ENCODE results near the gene SERTAD4. TPM values are rescaled to one million over a fixed set of nuclear protein-coding genes. Genes with fewer than 3 reads are reported as not detected.

SERTAD4 gene
- total RNA-seq, 1 experiment from 2014 or later = 3.9 TPM

DNA sequence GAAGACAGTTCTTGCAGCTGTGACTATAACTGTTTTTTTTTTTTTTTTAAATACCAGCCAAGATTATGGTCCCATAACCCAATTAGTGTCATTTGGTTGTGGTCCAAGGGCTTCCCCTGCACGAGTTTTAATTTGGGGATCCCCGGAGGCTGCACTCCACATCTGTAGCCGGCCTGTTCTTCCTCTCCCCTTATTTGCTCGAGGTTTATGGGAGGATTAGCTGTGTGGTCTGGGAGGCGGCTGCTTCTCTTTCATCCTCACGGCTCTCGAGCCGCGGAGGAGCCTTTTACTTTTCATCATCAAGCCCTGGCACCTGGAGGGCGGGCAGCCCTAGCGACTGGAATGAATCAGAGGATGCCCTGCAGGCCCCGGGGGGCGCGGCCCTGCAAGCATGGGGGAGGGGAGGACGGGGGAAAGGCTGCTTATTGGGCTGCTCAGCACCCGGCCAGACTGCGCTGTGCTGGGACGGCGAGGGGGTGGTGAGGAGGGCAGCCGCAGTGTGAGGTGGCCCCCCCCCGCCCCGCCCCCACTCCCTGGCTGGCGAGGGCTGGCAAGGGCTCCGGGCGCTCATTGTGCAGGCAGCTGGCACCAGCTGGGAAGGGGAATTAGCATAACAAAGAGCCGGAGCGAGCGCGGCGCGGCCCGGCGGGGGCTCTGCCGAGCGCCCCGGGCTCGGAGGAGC lies 18.5 kb downstream of the SERTAD4 start:
- Histone ChIP-seq H3K27me3 (ENCODE audit: insufficient read depth, low read length) (no peaks in the 10 kb centered on the region), H2AK5ac (ENCODE audit: insufficient read length, low read length) (no peak overlapping the region), H3K4ac (ENCODE audit: low read depth, low read length) (no peak overlapping the region), H2BK5ac (ENCODE audit: insufficient read length, low read length) (no peak overlapping the region), H3K79me2 (ENCODE audit: insufficient read depth, low read length) (no peaks in the 10 kb centered on the region), H3K56ac (ENCODE audit: insufficient read length, low read depth, low read length) (no peak overlapping the region), H3K27ac (ENCODE audit: insufficient read length, low read depth, low read length) (no peak overlapping the region), H3T11ph (ENCODE audit: low read length) (no peak overlapping the region), H2BK15ac (ENCODE audit: low read depth, low read length) (no peak overlapping the region), H2BK20ac (ENCODE audit: low read depth, low read length, poor library complexity, severe bottlenecking) (no peak overlapping the region), H4K8ac (replicated peaks; ENCODE audit: insufficient read length, low read depth, low read length) (no peak overlapping the region), H2BK120ac (ENCODE audit: low read depth, low read length, poor library complexity, severe bottlenecking) (no peak overlapping the region), H3K23ac (ENCODE audit: insufficient read length, low read depth, low read length) (no peak overlapping the region), H3K4me1 (ENCODE audit: insufficient read depth, low read length) (peaks cover 4% of the 10 kb centered on the region; the same call in 1 of the 2 replicates), H3K18ac (ENCODE audit: insufficient read length, low read depth, low read length) (no peak overlapping the region), H4K20me1 (ENCODE audit: control insufficient read depth, insufficient read depth, insufficient read length) (no peaks in the 10 kb centered on the region), H3K9me3 (ENCODE audit: control insufficient read depth, low read depth, low read length) (no peaks in the 10 kb centered on the region), H3K23me2 (ENCODE audit: insufficient read length, low read depth, low read length, poor library complexity, severe bottlenecking) (peaks cover 26% of the 10 kb centered on the region), H3K4me2 (ENCODE audit: insufficient read depth, insufficient read length, low read length) (peak overlapping the region; percentile 76), H2AFZ (ENCODE audit: low read length) (no peak overlapping the region), H4K5ac (ENCODE audit: insufficient read length, low read depth, low read length) (no peak overlapping the region), H3K14ac (ENCODE audit: insufficient read depth, low read length) (no peak overlapping the region), H4K91ac (ENCODE audit: insufficient read length, low read depth, low read length) (no peak overlapping the region), H3K9ac (ENCODE audit: extremely low read depth, insufficient read length, low read length) (no peak overlapping the region), H2BK12ac (ENCODE audit: insufficient read length, low read depth, low read length) (no peak overlapping the region), H3K79me1 (ENCODE audit: insufficient read depth, low read depth, low read length, poor library complexity, severe bottlenecking) (no peaks in the 10 kb centered on the region)
- H3K4me1 Mint-ChIP-seq = peaks cover 23 to 34% of the 10 kb centered on the region in 2 experiments
- peak; percentile 89 for DNase-seq
- H3K9me3 Mint-ChIP-seq = no peaks in the 10 kb centered on the region
- WGBS (ENCODE audit: extremely low coverage, insufficient read length, low lambda C conversion rate) = no CpG with 5 or more reads among the region's 37 CpGs
- H3K27me3 Mint-ChIP-seq (ENCODE audit: low read depth) = peaks cover 50% of the 10 kb centered on the region
- no peak for TF ChIP-seq CTCF (conservative IDR thresholded peaks at IDR 0.05)
- no peaks in the 10 kb centered on the region for H3K36me3 Mint-ChIP-seq (ENCODE audit: insufficient read depth in 1 of 3, low read depth in 3 of 3)
- H3K27ac Mint-ChIP-seq = peak overlapping the region; percentile 32 to 58 (median 44); a peak in 3 of 7 replicates
- H3K4me3 Mint-ChIP-seq = peak overlapping the region; percentile 64 to 80

Data from H9 (cell line).